Astrocyte of the spinal cord (primary cell): ENCODE data around the gene LACRT.

Experiments
- DNase-seq: peaks from one replicate; pipeline ENCODE4 v3.0.0; 2011; ENCODE audit warnings: low read depth, low spot score
- H3K4me3 ChIP-seq: 2 replicates; pipeline ENCODE4 v1.5.1; 2011; ENCODE audit warnings: low read depth, mild to moderate bottlenecking, low read length, moderate library complexity
- CTCF ChIP-seq: IDR thresholded peaks from 2 replicates; pipeline ENCODE4 v1.5.1; 2012; ENCODE audit warnings: low read depth, mild to moderate bottlenecking, low read length, inconsistent platforms
- in situ Hi-C: cut with HindIII; loops from 2 replicates; pipeline ENCODE4 v1.10.0; 2017; ENCODE audit warnings: low sequenced_read_pairs

Gene LACRT

GRCh38 chr12:54608769-54609168 lies 25.9 kb downstream of the LACRT start:
- TF ChIP-seq CTCF: no peak
- H3K4me3 ChIP-seq: no peak overlapping the region
- no peak for DNase-seq
- in situ Hi-C loops: no loop called here

- in situ Hi-C loops: no loop called here
- no peak for TF ChIP-seq CTCF
- no peak overlapping the region for H3K4me3 ChIP-seq
- no peak for DNase-seq
Observed at GRCh38 chr12:54608156-54608555, 26.5 kb downstream of the LACRT start.

GRCh38 chr12:54606556-54606955 lies 28.1 kb downstream of the LACRT start:
- no peak overlapping the region for H3K4me3 ChIP-seq
- in situ Hi-C loops: no loop called here
- no peak for DNase-seq
- no peak for TF ChIP-seq CTCF

- TF ChIP-seq CTCF: no peak
- in situ Hi-C loops: no loop called here
- H3K4me3 ChIP-seq: no peak overlapping the region
- DNase-seq: no peak
Observed at GRCh38 chr12:54605138-54605970, 29.3 kb downstream of the LACRT start.

GRCh38 chr12:54604436-54604835 lies 30.3 kb downstream of the LACRT start:
- no peak overlapping the region for H3K4me3 ChIP-seq
- in situ Hi-C loops: no loop called here
- no peak for TF ChIP-seq CTCF
- DNase-seq: no peak

- TF ChIP-seq CTCF: no peak
- in situ Hi-C loops: no loop called here
- no peak overlapping the region for H3K4me3 ChIP-seq
- DNase-seq: no peak
Observed at GRCh38 chr12:54603872-54604271, 30.8 kb downstream of the LACRT start.
